Measurements from ENCODE around the gene ZBTB7B.

GRCh38 chr1:155057104-155057503 lies 54.5 kb downstream of the ZBTB7B start:
- TF ChIP-seq CTCF (IDR thresholded peaks at IDR 0.05; ENCODE audit: low read length) (no peak), EZH2 (IDR thresholded peaks at IDR 0.05; ENCODE audit: borderline replicate concordance, low read length) (no peak)
